Measurements from ENCODE around the gene RRAGD.

The RRAGD gene, protein sequence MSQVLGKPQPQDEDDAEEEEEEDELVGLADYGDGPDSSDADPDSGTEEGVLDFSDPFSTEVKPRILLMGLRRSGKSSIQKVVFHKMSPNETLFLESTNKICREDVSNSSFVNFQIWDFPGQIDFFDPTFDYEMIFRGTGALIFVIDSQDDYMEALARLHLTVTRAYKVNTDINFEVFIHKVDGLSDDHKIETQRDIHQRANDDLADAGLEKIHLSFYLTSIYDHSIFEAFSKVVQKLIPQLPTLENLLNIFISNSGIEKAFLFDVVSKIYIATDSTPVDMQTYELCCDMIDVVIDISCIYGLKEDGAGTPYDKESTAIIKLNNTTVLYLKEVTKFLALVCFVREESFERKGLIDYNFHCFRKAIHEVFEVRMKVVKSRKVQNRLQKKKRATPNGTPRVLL

DNA sequence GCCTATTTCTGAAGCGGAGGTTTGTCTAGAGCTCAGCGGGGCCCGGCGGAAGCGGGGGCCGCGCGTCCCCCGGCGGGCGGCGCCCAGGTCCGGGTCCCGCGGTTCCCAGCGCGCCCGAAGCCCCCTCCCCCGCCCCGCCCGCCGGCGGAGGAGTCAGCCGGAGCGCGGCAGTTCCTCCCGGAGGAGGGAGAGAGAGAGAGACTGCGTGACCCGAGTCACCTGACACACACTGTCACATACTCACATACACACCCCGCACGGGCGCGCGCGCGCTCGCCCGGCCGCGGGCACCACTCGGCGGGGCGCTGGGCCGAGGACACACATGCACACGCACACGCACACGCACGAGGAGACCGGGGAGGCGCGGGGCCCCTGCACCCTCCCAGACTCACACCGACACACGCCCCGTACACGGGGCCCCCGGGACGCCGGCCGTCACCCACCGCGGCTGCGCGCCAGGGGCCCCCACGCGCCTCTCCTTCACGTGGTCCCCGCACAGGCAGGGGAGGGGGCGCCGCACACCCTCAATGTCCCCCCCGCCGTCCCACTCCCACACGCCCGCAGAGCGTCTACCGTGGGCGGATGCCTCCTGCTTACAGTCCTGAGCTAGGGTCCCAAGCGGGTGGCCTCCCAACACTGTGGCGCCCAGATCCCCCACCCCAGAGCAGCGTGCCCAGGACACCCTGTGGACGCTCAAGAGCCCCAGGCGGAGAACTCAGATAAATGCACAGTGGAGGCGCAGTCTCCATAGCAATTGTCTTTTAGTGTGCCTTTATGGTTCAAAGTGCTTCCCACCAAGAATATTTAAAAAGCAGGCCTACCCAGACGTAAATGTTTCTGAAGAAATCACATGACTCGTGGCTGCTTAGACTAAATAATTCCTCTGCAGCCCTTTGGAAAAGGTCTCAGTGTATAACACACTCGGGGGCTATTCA, at the start of gene RRAGD:
TSS of gene RRAGD (minus strand) at position 203 of the 935 bp plus-strand sequence. CDS start 280 bp downstream, outside the sequence.
- FAIRE-seq, result no peak
- DNase-seq (ENCODE audit: extremely low spot score, insufficient read length, low read depth), result peak; percentile 43

DNA sequence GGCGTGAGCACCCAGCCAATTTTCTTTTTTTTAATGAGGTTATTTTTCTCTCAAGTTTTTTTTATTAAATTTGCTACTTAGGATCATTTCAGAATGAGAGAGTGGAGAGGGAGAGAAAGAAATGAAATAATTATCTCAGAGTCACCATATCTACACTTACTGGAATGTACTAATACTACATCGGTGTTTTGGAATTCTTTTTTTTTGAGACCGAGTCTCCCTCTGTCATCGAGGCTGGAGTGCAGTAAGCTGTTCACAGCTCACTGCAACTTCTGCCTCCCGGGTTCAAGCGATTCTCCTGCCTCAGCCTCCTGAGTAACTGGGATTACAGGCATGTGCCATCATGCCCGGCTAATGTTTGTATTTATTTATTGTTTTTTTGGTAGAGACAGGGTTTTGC, 48.6 kb upstream of the RRAGD start:
- FAIRE-seq (no peak), DNase-seq (ENCODE audit: extremely low spot score, insufficient read length, low read depth) (no peak)

DNA sequence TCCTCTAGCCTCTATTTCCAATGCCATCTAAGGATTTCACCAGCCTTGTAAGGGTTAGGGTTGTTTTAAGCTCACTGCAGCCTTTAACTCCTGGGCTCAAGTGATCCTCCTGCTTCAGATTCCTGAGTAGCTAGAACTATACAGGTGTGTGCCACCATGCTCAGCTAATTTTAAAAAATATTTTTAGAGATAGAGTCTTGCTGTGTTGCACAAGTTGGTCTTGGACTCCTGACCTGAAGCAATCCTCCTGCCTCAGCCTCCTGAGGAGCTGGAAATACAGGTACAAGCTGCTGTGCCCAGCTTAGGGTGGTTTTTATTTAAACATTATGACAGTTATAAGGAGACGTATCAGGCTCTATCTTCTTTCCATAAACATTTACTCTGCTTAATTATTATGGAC, 47.4 kb upstream of the RRAGD start:
- FAIRE-seq, result no peak
- DNase-seq (ENCODE audit: extremely low spot score, insufficient read length, low read depth), result no peak

DNA sequence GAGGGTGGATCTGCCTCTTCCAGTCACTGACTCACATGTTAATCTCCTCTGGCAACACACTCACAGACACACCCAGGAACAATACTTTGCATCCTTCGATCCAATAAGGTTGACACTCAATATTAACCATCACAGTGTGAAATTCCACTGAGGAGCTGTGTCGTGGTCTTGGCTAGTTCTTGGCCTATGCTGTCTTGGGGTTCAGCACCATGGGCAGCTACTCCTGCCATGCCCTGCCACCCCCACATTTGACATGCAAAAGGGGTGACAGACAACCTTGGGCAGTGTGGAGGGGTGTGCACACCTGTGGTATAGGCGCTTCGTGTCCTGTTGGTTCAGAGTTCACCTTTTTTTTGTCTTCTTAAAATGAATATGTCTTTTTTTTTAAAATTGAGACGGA, 46.6 kb upstream of the RRAGD start:
- DNase-seq (ENCODE audit: extremely low spot score, insufficient read length, low read depth) (no peak), FAIRE-seq (no peak)

DNA sequence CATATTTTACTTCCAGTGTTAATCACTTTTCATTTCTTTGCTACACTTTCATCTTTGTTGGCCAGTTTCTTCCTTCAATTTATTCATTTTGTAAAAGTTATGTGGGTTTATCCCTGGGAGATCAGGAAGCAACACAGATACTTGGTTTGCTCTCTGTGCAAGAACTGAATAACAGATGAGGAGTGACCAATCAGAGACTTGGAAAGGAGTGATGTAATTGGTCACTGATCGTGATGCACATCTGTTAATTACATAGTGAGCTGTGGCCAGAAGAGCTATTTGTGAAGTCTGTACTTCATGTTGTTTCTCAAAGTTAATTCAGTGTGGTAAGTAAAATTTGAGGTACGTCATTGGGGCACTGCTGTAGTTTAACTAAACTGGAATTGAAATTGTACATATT, 42.2 kb upstream of the RRAGD start:
- DNase-seq (ENCODE audit: extremely low spot score, insufficient read length, low read depth) (no peak), FAIRE-seq (no peak)

DNA sequence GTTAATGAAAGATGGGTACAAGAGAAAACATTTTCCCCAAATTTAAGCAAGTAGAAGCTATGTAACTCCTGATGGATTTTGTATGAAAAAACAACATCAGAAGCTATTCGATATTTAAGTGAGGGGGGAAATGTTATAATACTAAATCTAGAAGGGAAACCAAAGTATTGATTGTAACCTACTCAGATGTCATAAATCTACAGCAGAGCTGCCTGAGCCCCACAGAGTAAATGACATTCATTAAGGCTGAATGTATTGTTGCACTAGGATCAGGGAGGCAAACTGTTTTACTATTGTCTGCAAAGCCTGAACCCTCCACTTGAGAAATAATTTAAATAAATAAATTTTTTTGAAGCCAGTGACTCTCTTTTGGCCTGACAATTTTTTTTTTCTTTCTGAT, 40.2 kb upstream of the RRAGD start:
- FAIRE-seq (no peak), DNase-seq (ENCODE audit: extremely low spot score, insufficient read length, low read depth) (no peak)

DNA sequence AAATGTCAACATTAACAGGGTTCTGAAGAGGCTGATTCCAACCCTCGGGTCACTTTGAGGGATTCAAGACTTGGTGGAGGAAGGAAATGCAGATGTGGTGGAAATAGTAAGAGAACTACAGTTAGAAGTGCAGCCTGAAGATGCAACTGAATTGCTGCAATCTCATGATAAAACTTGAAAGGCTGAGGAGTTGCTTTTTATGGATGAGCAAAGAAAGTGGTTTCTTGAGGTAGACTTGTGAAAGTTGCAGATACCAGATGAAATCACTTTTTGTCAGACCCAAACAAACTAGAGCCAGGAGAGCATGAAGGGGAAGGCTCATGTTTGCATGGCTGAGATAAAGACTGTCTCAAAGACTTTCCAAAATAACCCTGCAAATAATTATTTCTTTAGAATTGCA, 37.1 kb upstream of the RRAGD start:
- FAIRE-seq (no peak), DNase-seq (ENCODE audit: extremely low spot score, insufficient read length, low read depth) (no peak)

DNA sequence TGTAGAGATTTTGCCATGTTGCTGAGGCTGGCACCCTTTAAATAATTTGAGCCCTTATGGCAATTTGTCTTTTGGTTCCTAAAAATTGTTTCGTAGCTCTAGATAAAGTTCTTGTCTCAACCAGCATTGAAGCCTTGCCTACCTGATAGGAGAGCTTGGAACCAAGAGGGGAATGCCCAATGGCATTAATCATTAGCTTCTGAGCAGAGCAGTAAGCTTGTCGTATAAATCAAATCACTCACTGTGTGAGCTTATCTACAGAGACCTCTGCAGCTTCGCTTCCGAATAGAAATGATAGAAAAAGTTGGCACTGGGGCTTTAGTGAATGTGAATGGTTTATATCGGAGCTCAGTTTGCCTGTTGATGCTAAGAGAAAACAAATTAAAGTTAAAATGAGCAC, 31.6 kb upstream of the RRAGD start:
- no peak for DNase-seq (ENCODE audit: extremely low spot score, insufficient read length, low read depth)
- FAIRE-seq, result no peak

DNA sequence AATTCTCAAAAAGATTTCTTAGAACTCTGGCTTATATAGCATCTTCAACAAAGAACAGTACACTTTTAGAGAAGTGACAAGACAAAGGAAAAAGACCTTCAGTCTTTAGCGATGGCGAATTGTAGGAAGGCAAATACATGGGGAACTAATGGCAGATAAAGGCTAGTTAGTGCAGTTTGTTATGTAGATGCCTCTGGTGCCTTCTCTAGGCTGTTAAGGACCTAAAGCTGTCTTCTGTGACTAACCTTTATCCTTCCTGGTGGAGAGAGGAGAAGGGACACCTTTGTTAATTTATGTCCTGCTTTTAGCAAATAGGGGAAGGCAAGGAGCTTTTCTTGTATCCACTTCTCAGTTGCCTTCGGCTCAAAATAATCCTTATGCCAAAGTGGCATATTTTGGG, 28.1 kb upstream of the RRAGD start:
- no peak for FAIRE-seq
- no peak for DNase-seq (ENCODE audit: extremely low spot score, insufficient read length, low read depth)

DNA sequence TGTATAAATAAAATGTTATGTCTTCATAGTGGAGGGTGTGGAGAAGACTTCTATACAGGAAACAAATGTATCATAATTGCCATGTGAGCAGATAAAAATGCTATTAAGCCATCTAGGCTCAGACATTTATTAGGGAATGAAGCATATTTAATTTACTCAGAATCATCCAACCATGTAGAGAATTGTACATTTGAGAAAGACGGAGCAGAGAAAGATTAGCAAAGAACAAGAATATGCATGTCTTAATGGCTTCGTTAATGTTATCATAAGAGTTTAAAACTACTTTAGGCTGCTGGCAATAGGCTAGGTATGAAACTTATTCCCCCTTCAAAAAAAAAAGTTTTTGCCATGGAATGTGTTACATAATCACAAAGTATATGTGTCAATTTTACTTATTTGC, 26.9 kb upstream of the RRAGD start:
- DNase-seq (ENCODE audit: extremely low spot score, insufficient read length, low read depth), result no peak
- no peak for FAIRE-seq

DNA sequence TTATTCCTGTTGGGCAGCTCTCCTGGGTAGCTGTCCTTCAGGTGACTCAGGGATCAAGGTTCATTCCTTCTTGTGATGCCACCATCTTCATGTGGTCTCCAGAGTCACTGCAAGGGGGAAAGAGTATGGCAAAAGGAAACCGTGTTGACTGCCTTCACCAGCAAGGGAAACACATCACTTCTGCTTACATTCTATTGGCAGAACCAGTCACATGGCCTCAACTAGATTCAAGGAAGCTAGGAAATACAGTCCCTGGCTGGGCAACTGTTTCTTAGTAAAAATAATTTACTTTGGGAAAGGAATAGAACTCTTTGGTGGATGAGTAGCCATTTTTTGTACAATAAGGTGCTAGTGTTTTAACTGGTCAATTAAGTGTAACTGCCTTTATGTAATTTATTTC, 26.2 kb upstream of the RRAGD start:
- no peak for FAIRE-seq
- DNase-seq (ENCODE audit: extremely low spot score, insufficient read length, low read depth), result no peak

DNA sequence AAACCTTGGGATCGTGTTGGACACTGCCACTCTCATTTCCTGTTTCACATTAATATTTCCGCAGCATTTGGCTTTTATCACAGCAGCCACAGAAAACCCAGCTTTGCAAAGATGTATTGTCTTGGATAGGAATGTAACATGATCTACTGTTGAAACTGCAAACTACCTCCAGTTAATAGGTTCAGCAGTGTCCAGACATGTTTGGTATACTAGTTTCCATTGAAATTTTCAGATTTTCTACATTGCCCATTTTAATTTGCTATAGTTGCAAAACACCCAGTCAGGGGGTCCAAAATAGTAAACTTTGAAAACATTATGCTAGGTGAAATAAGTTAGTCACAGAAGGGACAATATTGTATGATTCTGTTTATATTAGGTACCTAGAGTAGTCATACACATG, 24.2 kb upstream of the RRAGD start:
- FAIRE-seq (no peak), DNase-seq (ENCODE audit: extremely low spot score, insufficient read length, low read depth) (no peak)

DNA sequence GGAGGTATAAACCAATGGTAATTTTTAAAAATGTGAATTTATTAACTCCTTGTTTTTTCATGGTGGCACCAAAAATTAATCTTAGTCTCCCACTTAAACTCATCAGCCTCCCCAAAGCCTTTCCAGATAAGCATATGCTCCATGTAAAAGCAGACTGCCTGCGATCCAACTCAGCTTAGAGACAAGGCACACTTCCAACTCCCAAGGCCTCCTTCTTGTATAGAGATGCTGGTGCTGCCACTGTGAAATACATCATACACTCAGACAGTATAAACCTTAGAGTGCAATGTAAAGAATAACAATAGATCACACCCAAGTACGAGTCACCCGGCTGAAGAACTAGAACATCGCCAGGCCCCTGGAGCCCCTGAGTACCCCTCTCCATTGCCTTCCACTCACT, 22.9 kb upstream of the RRAGD start:
- no peak for DNase-seq (ENCODE audit: extremely low spot score, insufficient read length, low read depth)
- no peak for FAIRE-seq

DNA sequence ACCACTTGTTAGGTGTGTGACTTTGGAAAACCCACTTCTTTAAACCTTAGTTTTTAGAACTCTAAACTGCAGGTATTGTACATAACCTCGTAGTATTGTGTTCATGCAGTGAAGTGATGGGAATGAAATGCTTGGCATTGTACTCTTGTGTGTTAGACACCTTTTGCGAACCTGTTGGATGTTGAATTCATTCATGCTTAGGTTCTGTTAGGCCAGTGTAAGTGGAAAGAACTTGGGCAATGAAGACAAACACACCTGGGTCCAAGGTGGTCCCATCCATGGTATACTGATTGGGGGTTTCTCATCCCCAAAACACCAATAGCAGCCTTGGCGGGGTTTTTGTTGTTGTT, 22.1 kb upstream of the RRAGD start:
- FAIRE-seq, result no peak
- DNase-seq (ENCODE audit: extremely low spot score, insufficient read length, low read depth), result no peak

DNA sequence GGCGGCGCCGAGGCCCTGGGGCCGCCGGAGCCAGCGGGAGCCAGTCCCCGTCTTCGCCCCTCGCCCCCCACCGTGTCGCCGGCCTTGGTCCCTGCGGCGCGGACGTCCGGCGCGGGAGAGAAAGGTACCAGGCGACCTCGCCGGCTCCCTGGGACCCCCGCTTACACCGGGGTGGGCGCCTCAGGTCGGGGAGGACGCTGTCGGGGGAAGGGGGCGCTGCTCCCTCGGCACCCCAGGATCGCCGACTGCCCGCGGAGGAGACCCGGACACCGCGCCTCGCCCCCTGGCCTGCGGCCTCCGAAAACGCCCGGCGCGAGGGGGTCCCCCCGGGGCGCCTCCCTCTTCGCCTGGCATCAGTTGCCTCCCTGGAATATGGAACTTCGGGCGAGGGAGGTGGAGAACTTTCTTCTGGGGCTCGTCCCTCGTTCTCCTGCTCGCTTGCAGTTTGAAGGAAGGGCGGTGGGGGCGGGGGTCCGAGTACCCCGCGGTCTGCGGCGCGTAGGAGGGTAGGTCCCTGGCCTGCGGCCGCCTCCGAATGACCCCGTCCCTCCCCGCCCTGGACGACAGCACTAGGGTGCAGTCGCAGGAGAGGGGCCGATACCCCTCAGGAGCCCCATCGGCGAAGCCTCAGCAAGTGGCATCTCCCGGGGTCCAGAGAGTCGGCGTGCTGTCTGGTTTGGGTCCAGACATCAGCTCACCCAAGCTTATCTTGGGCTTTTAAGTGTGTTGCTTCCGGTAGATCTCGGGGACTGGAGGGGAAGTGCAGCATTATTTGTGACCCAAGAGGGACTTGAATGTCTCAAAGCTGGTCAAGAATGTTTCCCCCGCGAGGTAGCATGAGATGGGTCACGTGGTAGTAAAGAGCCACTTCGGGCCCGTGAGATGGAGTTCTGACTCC, 21.4 kb upstream of the RRAGD start:
- DNase-seq (ENCODE audit: extremely low spot score, insufficient read length, low read depth) (no peak), FAIRE-seq (no peak)

DNA sequence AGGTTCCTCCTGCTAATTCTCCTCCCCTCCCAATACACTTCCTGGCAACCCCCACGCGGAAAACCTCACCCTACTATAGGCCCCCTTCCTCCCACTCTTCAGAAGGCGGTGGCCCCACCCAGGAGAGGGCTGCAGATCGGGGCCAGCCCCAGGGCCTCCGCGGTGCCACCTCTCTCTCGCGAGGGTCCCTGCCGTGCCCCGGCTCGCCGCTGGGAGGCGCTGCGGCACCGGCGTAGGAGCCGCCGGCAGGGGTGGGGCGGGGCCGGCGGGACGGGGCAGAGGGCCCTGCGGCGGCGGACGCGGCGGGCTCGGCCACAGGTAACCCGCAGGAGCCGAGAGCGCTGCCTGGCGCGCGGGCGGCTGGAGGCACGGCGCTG, 20.8 kb upstream of the RRAGD start, which contains the start of gene ANKRD6:
TSS of gene ANKRD6 (plus strand) at position 278 of the 377 bp plus-strand sequence. CDS start 133,825 bp downstream, outside the sequence.
- FAIRE-seq (peak; percentile 42), DNase-seq (ENCODE audit: extremely low spot score, insufficient read length, low read depth) (peak; percentile 82)

DNA sequence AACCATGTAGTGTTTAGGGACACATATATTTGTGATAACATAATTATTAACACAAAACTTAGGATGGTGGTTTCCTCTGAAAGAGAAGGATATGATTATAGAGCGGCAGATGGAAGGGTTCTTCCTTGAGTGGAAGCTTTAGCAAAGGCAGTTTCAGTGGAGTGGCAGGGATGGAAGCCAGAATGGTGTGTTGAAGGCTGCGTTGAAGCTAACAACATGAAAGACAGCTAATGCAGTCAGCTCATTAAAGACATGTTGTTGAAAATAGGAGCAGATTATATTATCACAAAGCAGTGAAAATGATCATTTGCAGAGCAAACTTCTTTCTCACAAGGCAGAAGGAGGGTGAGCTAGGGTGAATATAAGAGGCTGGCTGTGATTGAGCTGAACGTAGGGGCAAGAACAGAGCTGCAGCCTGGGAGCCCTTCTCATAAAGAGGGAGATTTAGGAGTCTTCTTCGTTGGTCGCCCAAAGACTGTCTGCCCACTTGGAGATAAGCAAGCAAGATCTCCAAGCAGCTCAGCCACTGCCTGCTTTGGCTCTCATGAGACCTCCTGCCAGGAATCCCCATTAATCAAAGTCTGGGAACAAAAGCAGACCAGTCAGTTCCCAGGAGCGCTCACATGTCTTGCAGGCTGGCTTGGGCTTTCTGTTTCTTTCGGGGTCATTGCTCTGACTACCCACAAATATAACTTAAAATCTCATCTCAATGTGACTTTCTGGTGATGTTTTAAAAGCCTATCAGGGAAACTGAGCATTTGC, 18.3 kb upstream of the RRAGD start:
- FAIRE-seq (no peak), DNase-seq (ENCODE audit: extremely low spot score, insufficient read length, low read depth) (no peak)

DNA sequence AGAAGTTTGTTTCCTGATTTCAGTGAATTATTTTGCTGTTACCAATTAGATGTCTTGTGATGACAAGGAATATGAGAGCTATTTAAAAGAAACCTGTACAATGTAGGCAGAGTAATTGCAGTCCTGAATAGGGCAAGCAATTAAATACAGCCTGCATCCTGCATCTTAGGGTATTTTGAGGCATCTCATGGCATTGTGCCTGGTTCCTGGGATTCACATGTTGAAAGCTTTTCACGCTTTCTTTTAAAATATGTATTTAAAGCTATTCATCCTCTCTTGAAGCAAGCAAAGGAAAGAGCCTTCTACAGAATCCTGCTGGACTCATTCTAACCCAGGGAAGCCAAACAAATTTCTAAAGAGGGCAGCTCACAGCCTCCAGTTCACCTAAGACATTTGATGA, 4.7 kb upstream of the RRAGD start:
- FAIRE-seq (no peak), DNase-seq (ENCODE audit: extremely low spot score, insufficient read length, low read depth) (no peak)

DNA sequence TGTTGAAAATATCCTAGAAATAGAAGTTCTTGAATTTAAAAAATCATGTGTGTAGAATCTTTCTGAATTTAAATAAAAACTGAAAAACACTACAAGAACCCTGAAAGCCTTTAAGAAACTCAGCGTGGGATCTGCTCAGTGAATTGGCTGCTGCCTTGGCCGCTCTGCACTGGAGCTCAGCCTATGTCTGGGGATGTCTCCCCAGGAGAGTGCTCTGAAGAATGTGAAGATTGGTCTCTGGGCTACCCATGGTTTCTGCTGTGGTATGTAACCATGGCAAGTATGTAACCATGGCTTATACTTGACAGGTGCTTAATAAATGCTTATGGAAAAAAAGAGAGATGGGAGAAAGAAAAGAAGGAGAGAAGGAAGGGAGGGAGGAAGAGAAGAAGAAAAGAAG, 3.1 kb upstream of the RRAGD start:
- no peak for DNase-seq (ENCODE audit: extremely low spot score, insufficient read length, low read depth)
- no peak for FAIRE-seq

DNA sequence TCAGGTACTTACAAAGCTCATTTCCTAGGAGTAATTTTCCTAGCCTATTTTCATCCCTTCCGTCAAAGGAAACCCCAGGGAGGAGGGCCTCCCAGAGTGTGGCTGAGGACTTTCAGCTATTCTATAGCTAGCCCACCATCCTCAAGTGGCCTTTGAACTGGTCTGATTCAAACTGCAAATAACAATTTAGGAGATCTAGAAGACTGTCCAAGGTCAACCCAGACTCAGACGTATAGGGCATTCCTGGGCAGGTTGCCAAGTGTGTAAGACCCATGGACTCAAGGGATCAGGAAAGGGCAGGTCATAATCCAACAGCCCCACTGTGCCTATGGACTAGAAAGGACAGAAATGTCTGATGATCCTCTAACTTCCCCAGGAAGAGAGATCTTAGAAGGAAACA, 2.1 kb upstream of the RRAGD start:
- FAIRE-seq (no peak), DNase-seq (ENCODE audit: extremely low spot score, insufficient read length, low read depth) (no peak)

All from GM18507 (cell line).